Measurements from ENCODE around the gene PDC.
"Not testable (repeated sequence)": the region's sequence is repeated elsewhere in the genome, so short reads cannot be mapped to it uniquely, and the experiment has no call there.

PDC gene

DNA sequence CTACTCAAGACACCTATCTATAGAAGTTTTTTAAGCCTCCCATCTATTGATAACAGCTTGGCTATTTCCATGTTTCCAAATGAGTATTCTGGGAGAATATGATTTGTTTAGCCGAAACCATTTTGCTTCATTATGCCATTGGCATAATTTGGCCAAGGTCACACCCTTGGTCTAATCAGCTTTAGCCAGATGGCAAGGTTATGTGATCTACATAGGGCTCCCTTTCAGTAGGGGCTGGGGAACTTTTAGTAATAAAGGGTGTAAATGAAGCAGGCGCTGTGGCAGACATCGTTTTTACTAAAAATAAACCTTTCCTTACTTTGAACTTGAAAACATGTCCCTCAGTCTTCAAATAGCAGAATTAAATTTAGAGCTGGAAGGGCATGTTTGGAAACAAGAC lies 3.0 kb upstream of the PDC start:
- DNase-seq: no peak

DNA sequence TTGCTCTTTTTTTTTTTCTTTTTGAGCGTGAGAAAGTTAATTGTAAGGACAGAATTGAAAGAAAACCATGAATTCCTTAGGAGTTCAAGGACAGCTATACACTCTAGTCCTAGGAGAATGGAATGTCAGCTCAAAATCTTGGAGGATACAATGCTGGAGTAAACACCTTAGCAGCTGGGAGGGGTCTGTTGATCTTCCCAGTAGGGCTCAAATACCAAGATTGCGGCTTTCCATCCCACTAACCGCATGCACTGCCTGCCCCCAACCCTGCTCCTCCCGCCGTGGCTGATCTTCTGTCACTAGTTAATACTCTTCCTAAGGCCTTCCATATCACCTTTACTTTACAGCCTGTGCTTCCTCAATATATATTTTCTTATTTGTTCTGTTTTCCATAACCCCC lies 2.6 kb upstream of the PDC start:
- no peak for DNase-seq

DNA sequence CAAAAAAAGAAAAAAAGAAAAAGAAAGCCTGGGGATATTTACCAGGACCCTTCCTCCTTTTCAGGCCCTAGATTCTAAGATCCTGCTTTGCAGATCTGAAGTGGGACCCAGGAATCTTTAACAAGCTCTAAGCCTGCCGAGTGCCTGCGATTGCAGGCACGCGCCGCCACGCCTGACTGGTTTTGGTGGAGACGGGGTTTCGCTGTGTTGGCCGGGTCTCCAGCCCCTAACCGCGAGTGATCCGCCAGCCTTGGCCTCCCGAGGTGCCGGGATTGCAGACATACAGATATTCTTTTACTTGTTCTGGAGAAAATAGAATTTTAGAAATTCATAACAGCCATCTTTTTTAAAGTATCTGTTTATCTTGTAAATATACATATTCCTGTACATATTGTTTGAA lies 1.8 kb downstream of the PDC start:
- not testable (repeated sequence) for DNase-seq

DNA sequence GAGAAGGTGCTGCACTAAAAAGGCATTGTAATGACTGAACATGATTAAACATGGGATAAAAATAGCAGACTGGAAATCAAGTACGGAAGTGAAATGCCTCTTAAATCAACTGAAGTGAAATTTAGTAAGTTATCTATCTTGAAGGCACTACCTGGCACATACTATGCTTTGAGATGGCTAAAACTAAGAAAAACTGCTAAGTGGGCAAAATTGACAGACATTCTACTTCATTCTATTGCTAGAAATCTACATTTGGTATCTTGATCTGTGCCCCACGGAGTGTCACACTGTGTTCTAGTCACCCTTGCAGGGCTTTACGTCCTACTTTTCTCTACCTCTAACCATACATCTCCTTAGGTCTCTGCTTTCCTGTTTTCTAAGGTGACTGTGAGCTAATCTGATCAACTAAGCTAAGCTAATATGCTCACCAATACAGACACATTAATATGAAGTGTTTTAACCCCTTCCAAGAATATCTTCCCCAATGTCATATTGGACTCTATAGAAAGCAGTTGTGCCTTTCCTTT lies 4.1 kb downstream of the PDC start:
- no peak for DNase-seq

DNA sequence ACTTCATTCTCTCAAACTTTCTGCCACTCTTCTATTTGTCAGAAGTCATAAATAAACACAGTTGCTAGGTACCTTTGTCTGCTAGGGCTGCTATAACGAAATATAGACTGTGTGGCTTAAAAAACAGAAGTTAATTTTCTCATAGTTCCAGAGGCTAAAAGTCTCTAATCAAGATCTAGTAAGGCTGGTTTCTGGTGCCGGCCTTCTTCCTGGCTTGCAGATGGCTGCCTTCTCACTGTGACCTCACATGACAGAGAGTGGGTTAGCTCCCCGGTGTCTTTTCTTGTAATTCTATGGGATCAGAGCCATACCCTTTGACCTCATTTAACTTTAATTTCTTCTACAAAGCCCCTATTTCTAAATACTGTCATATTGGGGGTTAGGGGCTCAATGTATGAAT lies 5.9 kb downstream of the PDC start:
- DNase-seq: no peak

DNA sequence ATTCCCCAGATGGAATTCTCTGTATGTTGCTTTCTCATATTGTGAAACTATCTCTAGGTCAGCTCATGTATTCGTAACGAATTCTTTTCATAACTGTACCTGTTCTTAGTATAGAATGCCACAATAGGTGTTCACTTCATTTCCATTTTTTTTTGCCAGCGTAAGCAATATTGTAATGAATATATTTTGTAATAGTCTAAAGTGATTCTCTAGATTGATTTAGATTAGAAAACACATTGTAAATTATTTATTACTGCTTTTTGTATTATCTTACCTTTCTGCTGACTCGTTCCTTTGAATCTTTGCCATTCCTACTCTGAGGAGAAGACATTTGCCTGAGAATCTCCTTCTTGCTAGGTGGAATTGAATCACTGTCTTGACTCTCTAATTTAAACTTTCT lies 14.8 kb downstream of the PDC start:
- no peak for DNase-seq

DNA sequence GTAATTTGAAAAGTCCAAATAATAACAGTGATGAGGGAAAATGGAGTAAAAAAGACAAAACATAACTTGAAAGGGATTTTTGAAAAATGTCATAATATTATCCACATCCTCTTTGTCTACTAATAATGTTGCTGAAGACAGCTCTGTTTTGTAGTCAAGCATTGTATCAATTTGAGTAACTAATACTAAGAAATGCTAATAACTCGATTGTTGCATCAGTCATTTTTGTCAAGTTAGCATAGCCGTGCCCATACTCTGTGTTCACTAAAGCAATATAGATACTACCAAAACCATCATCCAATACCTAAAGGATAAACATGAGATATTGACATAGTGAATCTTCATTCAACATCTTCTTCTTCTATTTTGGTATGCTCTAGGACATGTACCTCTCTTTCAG lies 17.3 kb downstream of the PDC start:
- DNase-seq: no peak

DNA sequence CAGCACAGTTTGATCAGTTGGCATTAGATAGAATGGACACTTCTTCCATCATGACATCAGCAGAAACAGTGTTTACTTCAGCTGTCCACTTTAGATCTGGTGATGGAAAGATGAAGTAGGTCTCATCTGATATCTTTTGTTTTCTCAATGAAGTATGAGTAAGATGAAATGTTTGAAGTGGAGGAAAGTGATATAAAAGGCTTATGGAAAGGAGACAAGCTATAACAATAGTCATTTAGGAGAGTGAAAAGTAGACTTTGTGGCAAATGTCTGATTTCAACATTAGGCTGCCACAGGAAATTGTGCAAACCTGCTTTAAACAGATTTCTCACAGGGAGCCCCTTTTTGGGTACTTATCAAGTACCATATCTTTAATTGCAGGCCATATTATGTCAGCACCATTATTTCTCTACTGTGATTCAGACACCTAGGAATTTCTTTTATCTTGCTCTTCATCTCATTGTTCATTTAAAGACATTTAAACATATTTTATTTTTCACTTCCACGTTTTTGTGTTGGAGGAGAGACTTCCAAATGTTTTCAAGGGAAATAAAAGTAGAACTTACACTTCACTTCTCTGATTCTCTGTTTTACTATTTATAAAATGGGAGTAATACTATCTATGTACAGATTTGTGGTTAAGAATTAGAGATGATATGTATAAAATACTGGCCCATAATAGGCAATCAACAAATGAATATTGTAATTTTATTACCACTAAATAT lies 18.1 kb downstream of the PDC start:
- DNase-seq: peak; percentile 9 to 40

DNA sequence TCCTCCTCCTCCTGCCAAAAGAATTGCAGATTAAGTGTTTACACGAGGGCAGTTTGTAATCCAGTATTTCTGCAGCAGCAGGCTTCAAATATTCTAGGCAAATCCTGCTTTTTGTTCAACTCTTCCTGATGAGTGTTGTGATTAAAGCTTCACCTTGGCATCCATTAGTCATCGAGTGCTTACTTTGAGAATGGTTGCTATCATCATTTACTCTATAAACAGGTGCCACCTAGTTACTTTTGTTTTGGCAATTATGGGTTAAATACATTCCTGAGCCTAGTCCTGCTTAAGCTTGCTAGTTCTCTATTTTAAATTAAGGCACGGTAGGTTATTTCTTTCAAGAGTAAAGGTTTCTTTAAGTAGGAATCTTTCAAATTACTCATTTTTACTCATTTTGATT lies 20.3 kb downstream of the PDC start:
- DNase-seq: no peak

DNA sequence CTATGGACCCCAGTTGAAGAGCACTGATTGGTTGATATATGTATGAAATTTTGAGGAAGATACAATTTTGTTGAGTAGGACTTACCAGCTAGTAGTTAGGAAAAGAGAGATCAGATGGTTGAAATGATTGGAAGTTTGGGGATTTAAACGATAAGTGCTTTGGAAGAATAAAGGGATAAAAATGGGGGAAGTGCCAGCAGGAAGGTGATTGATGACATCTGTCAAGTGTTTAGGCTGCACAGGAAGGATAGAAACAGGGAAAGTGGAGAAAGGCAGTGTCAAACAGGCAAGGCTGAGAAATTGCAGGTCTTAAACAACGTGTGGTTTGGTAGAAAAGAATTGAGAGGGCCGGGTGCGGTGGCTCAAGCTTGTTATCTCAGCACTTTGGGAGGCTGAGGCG lies 22.3 kb downstream of the PDC start:
- no peak for DNase-seq

DNA sequence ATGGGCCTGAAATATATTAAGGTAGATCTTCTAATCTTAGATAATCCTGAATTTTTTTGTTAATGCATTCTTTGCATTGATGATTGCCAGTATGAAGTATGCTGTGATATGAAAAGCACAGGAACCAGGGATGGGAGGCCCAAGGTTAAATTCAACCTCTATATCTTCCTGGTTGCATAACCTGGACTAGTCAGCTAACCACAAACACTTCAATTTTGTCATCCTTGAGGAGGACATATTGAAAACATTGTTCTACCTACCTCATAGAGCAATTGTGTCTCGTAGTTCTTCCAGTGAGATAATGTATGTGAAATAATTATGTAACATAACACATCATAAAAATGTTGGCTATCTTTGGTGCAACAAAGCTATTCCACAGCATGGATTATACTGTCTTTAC lies 25.6 kb downstream of the PDC start:
- DNase-seq: no peak

DNA sequence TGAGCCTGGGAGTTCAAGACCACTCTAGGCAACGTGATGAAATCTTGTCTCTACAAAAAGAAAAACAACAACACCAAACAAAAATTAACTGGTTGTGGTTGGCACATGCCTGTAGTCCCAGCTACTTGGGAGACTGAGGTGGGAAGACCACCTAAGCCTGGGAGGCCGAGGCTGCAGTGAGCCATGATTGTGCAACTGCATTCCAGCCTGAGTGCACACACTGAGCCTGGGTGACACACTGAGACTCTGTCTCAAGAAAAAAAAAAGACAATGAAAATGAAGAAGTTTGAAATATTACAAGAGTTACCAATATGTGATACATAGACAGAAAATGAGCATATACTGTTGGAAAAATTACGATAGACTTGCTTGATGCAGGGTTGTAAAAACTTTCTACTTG lies 31.9 kb downstream of the PDC start:
- peak in 1 of 2 donors; percentile 14 for DNase-seq

DNA sequence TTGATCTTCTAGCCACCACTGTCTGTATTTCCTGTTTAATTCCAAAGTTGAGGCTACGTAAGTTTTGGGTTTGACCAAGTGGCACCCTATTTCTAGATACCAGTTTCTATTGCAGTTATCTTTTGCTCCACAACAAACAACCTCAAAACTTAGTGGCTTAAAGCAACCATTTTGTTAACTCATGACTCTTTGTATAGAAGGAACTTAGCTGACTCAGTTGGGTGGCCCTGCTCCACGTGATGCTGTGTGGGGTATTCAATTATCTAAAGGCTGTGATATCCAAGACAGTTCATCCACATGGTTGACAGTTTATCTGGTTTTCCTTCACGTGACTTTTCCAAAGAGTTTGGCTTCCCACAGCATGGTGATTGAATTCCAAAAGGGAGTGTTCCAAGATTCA lies 34.8 kb downstream of the PDC start:
- DNase-seq: no peak

DNA sequence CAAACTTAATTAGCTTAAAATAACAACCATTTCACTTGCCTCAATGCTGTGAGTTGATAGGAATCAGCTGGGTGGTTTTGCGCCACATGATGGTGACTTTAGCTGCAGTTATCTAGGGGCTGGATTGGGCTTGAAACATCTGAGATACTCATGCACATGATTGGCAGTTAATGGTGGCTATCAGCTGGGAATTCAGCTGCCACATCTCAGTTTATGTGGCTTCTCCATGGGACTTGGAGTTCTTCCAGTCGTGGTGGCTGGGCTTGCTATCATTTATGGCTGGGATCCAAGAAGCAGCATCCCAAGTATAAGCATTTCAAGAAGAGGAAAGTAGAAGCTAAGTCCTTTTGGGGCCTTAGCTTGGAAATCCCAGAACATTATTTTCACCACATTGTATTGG lies 36.4 kb downstream of the PDC start:
- no peak for DNase-seq

DNA sequence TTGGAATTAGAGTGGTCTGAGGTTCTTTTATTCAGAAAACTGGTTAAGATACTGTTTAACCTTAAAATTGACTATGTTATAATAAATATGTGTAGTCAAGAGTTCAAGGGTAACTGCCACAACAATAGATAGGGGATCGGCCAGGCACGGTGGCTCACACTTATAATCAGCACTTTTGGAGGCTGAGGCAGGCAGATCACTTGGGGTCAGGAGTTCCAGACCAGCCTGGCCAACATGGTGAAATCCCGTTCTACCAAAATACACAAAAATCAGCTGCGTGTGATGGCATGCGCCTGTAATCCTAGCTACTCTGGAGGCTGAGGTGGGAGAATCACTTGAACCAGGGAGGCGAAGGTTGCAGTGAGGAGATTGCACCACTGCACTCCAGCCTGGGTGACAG lies 39.5 kb downstream of the PDC start:
- DNase-seq: no peak

DNA sequence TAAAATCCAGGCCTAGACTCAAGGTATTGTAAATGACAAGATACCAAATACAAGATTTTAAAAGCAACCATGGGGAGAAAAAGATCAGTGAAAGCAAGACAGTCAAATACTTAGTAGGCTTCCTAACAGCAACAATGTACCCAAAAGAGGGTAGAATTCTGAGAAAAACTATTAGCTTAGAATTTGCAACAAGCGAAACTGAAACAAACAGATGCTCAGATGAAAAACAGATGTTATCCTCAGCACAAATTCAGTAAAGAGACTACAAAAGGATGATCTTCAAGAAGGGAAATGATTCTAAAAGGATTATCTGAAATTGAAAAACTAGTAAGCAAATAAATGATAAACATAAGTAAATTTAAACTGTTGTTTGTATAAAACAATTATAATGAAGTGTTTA lies 40.0 kb downstream of the PDC start:
- no peak for DNase-seq

DNA sequence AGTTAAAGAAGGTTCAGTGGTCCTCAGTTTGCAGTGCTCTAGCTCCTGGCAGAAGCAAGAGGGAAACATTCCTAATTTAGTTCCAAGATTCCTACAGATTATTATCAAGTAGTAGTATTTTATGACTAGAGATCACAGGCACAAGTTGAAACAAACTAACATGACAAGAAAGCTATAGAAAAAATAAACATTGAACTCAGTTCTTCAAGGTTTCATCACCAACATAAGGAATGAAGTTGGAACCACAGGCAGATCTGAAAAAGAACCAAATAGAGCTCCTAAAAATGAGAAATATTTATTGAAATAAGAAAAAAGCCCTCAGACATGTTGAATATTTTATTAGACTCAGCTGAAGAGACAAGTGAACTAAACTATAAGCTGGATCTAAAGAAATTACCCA lies 40.6 kb downstream of the PDC start:
- DNase-seq: no peak

DNA sequence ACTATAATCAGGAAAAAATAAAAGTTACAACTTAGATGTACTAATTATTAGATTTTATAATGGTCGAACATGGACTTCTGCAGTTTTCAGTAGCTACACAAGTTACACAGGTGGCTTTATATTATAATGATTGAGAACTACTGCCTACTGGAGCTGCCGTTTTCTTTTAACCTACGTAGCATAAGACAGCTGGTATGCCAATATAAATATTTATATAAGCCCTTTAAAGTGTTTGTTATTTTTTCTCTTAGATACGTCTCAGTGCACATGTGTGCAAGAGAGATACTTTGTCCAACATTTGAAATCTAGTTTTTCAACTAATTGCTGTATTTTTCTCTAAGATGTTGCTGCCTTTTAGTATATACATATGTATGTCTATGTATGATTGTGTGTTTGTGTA lies 42.4 kb downstream of the PDC start:
- no peak for DNase-seq

DNA sequence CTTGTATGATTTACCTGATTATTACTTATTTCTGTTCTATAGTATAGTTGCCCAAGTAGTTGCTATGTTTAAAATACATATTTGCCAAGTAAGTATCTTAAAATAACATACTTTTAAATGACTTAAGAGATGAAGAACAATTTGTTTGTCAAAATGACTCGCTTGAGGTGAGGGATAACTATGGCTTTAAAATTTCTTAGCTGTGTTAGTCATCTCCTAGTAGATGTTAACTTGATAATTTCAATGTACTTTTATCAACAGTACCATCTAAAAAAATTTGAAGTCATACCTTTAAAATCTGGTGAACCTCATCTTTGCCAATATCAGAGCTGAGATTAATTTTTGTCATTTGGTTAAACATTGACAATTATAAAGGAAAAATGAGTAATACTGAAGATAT lies 47.6 kb downstream of the PDC start:
- no peak for DNase-seq

DNA sequence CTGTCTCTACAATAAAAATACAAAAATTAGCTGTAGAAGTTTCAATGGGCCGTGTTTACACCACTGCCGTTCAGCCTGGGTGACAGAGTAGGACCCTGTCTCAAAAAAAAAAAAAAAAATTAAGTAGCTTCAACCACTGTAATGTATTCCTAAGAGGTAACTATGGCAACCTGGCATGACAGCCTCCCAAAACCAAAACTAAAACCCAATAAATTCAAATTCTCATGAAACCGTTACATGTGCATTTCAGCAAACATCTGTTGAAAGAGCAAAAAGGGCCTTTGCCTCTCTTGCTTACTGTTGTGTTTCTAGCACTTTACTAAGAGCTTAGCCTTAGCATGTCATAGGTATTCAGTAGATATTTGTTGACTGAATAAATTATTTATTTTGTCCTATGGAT lies 51.8 kb downstream of the PDC start:
- no peak for DNase-seq

DNA sequence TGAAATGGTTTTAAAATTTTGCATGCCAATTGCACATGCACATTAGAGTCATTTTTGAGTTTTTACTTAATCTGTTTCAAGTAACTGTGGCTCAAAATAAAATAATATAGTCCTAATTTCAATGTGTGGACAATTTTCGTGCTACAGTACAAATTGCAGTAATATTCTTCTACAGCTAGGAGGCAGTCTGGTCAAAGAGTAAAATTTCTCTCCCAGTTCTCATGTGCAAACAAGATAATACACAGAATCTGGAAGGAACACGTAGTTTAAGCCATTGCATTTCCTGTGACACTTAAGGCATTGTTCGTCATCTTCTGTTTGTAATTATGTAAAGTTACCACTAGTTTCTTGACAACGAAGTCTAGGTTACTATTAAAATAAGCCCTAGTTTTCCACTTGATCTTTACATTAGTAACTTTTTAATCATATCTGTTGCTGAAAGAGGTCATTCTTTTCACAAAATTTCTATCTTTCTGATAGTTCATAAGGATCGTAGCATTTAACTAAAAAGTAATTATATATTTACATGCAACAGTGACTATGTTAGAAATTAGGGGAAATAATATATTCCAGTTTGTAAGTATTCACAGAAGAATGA lies 56.4 kb downstream of the PDC start:
- peak; percentile 50 to 75 for DNase-seq

DNA sequence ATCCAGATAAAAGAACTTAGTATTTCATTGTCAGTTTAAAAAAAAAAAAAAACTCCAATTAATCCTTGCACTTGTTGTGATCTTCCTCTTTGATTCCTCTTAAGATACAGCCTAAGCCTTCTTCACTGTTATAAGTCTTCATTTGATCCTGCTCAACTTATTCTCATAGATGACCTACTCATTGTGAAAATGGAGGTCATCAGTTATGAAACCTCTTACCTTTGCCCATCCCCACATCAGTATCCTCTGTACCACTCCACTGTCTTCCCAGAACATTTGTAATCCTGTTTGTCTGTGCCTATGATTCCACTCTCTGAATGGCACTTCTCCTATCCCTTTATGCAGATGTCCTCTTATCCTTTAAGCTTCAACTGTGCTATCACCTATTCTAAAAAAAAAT lies 57.3 kb downstream of the PDC start:
- no peak for DNase-seq

DNA sequence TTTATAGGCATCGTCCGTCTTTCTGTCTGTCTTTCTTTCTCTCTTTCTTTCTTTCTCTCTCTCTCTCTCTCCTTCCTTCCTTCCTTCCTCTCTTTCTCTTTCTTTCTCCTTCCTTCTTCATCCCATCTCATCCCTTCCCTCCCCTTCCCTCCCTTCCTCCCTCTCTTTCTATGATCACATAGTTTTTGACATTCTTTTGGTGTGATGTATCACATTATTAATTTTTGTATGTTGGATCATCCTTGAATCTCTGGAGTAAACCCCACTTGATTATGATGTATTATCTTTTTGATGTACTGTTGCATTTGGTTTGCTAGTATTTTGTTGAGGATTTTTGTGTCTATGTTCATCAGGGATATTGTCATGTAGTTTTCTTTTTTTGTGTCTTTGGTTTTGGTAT lies 59.5 kb downstream of the PDC start:
- not testable (repeated sequence) for DNase-seq
